ENCODE results near the gene UTP20.

- TF ChIP-seq CTCF (IDR thresholded peaks at IDR 0.05) (no peak), POLR2A (IDR thresholded peaks at IDR 0.05; ENCODE audit: low read depth) (no peak), POLR2AphosphoS5 (IDR thresholded peaks at IDR 0.05) (no peak), EP300 (IDR thresholded peaks at IDR 0.05) (no peak)
Observed at GRCh38 chr12:101325590-101325989, 45.7 kb downstream of the UTP20 start.
